Measurements from ENCODE around the gene RENBP. TPM values are rescaled to one million over a fixed set of nuclear protein-coding genes. Genes with fewer than 3 reads are reported as not detected.
A peak's percentile ranks its signal among the peaks of the same experiment; 100 is the strongest.

The RENBP gene
- total RNA-seq, 2 experiments from 2014 or later, result 8.6 to 9.3 TPM

- H3K4me1 ChIP-seq (ENCODE audit: insufficient read depth, low read length), result peaks cover 49% of the 10 kb centered on the region
- H3K4me3 ChIP-seq (ENCODE audit: low read length), result peak overlapping the region; percentile 83
- peak overlapping the region; percentile 97 for H3K4me3 Mint-ChIP-seq
- intact Hi-C loops (cut with DNase I, micrococcal nuclease), result loop anchor here in 1 of 2 experiments (5.0 kb wide), 1 partner anchor 46 kb away; no protein-coding TSS in a partner anchor
- H3K9me3 Mint-ChIP-seq, result no peaks in the 10 kb centered on the region
- ChIA-PET POLR2A (interaction anchor here (1.0 to 7.2 kb wide), 6 partner anchors 15 to 128 kb away, joined by 3 to 196 read pairs (median 6); partner anchors contain the start of genes IDH3G, RENBP and SSR4), CTCF (interaction anchor here (1.3 to 1.4 kb wide), 2 partner anchors 23 to 47 kb away, joined by 4 to 5 read pairs; partner anchors contain the start of gene RENBP)
- TF ChIP-seq, protein P1, sequence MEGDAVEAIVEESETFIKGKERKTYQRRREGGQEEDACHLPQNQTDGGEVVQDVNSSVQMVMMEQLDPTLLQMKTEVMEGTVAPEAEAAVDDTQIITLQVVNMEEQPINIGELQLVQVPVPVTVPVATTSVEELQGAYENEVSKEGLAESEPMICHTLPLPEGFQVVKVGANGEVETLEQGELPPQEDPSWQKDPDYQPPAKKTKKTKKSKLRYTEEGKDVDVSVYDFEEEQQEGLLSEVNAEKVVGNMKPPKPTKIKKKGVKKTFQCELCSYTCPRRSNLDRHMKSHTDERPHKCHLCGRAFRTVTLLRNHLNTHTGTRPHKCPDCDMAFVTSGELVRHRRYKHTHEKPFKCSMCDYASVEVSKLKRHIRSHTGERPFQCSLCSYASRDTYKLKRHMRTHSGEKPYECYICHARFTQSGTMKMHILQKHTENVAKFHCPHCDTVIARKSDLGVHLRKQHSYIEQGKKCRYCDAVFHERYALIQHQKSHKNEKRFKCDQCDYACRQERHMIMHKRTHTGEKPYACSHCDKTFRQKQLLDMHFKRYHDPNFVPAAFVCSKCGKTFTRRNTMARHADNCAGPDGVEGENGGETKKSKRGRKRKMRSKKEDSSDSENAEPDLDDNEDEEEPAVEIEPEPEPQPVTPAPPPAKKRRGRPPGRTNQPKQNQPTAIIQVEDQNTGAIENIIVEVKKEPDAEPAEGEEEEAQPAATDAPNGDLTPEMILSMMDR (IDR thresholded peaks at IDR 0.05), result no peak
- peak in 1 of 14 experiments; percentile 19 for DNase-seq
- H3K36me3 ChIP-seq (ENCODE audit: insufficient read depth, low read length), result peaks cover 43% of the 10 kb centered on the region
- H3K27ac ChIP-seq (ENCODE audit: low read depth in 1 of 2, low read length in 2 of 2), result peak overlapping the region in 1 of 2 donors; percentile 10
- H3K9me3 ChIP-seq (ENCODE audit: control insufficient read depth in 1 of 2, insufficient read depth in 1 of 2, low read length in 2 of 2), result no peaks in the 10 kb centered on the region
- H3K36me3 Mint-ChIP-seq (ENCODE audit: low read depth), result peaks cover 55% of the 10 kb centered on the region
- no peak for ATAC-seq (ENCODE audit: poor library complexity)
- no peaks in the 10 kb centered on the region for H3K27me3 ChIP-seq (ENCODE audit: control insufficient read depth in 1 of 2, insufficient read depth in 2 of 2, low read length in 2 of 2)
- H3K4me1 Mint-ChIP-seq (ENCODE audit: low read depth), result peaks cover 32% of the 10 kb centered on the region
- peak overlapping the region; percentile 97 for H3K27ac Mint-ChIP-seq
- H3K27me3 Mint-ChIP-seq, result no peaks in the 10 kb centered on the region
Observed at GRCh38 chrX:153921511-153922446, 22.7 kb downstream of the RENBP start.

- no peaks in the 10 kb centered on the region for H3K27me3 Mint-ChIP-seq
- Histone ChIP-seq H3K36me3 (ENCODE audit: insufficient read depth, low read length) (peaks cover 48% of the 10 kb centered on the region), H3K4me1 (ENCODE audit: insufficient read depth, low read length) (peaks cover 45% of the 10 kb centered on the region), H3K4me3 (ENCODE audit: low read length) (no peak overlapping the region), H3K27ac (ENCODE audit: low read depth in 1 of 2, low read length in 2 of 2) (no peak overlapping the region), H3K9me3 (ENCODE audit: control insufficient read depth in 1 of 2, insufficient read depth in 1 of 2, low read length in 2 of 2) (no peaks in the 10 kb centered on the region), H3K27me3 (ENCODE audit: control insufficient read depth in 1 of 2, insufficient read depth in 2 of 2, low read length in 2 of 2) (no peaks in the 10 kb centered on the region)
- intact Hi-C loops (cut with DNase I, micrococcal nuclease), result loop anchor here in 1 of 2 experiments (5.0 kb wide), 1 partner anchor 46 kb away; no protein-coding TSS in a partner anchor
- peaks cover 57% of the 10 kb centered on the region for H3K36me3 Mint-ChIP-seq (ENCODE audit: low read depth)
- TF ChIP-seq, protein P1 (IDR thresholded peaks at IDR 0.05), result no peak
- POLR2A ChIA-PET, result interaction anchor here (1.1 kb wide), 1 partner anchor 26 kb away, joined by 3 read pairs; no protein-coding TSS in a partner anchor
- no peaks in the 10 kb centered on the region for H3K9me3 Mint-ChIP-seq
- no peak overlapping the region for H3K27ac Mint-ChIP-seq
- H3K4me3 Mint-ChIP-seq, result no peak overlapping the region
- peaks cover 34% of the 10 kb centered on the region for H3K4me1 Mint-ChIP-seq (ENCODE audit: low read depth)
- no peak for ATAC-seq (ENCODE audit: poor library complexity)
- CTCF ChIA-PET, result no interaction called here
- peak in 1 of 14 experiments; percentile 6 for DNase-seq
Observed at GRCh38 chrX:153921070-153921469, 23.4 kb downstream of the RENBP start.

DNA sequence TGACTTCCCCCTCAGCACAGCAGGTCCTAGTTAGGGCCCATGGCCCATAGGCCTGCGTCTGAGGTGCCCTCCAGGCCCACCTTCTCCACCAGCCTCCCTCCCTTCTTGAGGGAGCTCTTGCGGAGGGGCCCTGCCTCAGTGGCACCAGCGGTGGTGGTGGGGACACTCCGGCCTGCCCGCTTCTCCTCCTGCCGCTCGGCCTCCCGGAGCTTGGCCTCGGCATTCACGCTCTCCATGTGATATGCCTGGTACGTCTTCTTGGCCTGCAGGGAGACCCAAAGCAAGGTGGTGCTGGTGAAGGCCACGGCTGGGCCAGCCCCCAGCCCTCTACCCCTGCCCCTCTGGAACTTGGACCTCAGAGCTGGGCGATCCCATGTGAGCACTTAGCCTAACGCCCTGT, 23.9 kb downstream of the RENBP start:
- TF ChIP-seq, protein P1 (IDR thresholded peaks at IDR 0.05), result no peak
- peaks cover 60% of the 10 kb centered on the region for H3K36me3 Mint-ChIP-seq (ENCODE audit: low read depth)
- DNase-seq (peak in 1 of 14 experiments; percentile 1), ATAC-seq (ENCODE audit: poor library complexity) (no peak)
- ChIA-PET CTCF (no interaction called here), POLR2A (interaction anchor here (1.1 kb wide), 1 partner anchor 27 kb away, joined by 3 read pairs; no protein-coding TSS in a partner anchor)
- H3K4me1 Mint-ChIP-seq (ENCODE audit: low read depth), result peaks cover 37% of the 10 kb centered on the region
- no peaks in the 10 kb centered on the region for H3K9me3 Mint-ChIP-seq
- Histone ChIP-seq H3K36me3 (ENCODE audit: insufficient read depth, low read length) (peaks cover 53% of the 10 kb centered on the region), H3K27ac (ENCODE audit: low read depth in 1 of 2, low read length in 2 of 2) (no peak overlapping the region), H3K4me3 (ENCODE audit: low read length) (no peak overlapping the region), H3K4me1 (ENCODE audit: insufficient read depth, low read length) (peaks cover 41% of the 10 kb centered on the region), H3K9me3 (ENCODE audit: control insufficient read depth in 1 of 2, insufficient read depth in 1 of 2, low read length in 2 of 2) (no peaks in the 10 kb centered on the region), H3K27me3 (ENCODE audit: control insufficient read depth in 1 of 2, insufficient read depth in 2 of 2, low read length in 2 of 2) (no peaks in the 10 kb centered on the region)
- no peak overlapping the region for H3K4me3 Mint-ChIP-seq
- H3K27ac Mint-ChIP-seq, result no peak overlapping the region
- no peaks in the 10 kb centered on the region for H3K27me3 Mint-ChIP-seq
- intact Hi-C loops (cut with DNase I, micrococcal nuclease), result loop anchor here in 1 of 2 experiments (5.0 kb wide), 1 partner anchor 47 kb away; no protein-coding TSS in a partner anchor

Measured in CD4-positive, alpha-beta T cell (primary cell).